Measurements from ENCODE around the gene SLC17A9.

DNA sequence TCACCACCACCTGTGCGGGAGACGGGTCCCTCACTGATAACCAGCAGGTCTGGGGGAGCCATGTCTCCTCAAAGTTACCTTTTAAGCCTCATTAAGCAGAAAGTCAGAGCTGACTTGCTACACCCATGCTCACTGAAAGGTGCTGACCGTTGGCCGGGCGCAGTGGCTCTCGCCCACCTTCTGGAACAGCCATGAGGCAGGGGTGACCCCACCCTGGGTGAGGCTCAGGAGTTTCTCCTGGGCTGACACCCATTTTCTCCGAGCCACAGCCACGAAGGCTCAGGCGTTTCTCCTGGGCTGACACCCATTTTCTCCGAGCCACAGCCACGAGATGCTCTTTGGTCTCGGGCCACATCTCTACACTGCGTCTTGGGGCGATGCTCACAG lies 44.1 kb downstream of the SLC17A9 start:
- TF ChIP-seq EZH2 (IDR thresholded peaks at IDR 0.05): no peak
- no peak for TF ChIP-seq POLR2AphosphoS5 (IDR thresholded peaks at IDR 0.05; ENCODE audit: borderline replicate concordance, low read depth, low read length)
- TF ChIP-seq FOXP2 (optimal IDR thresholded peaks at IDR 0.05; ENCODE audit: control extremely low read depth, extremely low read length, insufficient read depth): no peak

Measured in SK-N-MC (cell line).